Mesendoderm (in vitro differentiated cells): Measurements from ENCODE around the gene PMS2.
"Not testable (repeated sequence)": the region's sequence is repeated elsewhere in the genome, so short reads cannot be mapped to it uniquely, and the experiment has no call there.

Experiments used
- DNase-seq: peaks from one replicate; pipeline ENCODE4 v3.0.0; 2013
- H2AK5ac ChIP-seq: 2 replicates; pipeline ENCODE4 v1.6.1; 2013; ENCODE audit warnings: low read length, inconsistent platforms
- H2BK120ac ChIP-seq: 2 replicates; pipeline ENCODE4 v1.6.1; 2013; ENCODE audit warnings: low read depth, mild to moderate bottlenecking, low read length, moderate library complexity, mixed read lengths
- H2BK15ac ChIP-seq: replicated peaks from 2 replicates; pipeline ENCODE4 v1.6.1; 2013; ENCODE audit warnings: low read depth, mild to moderate bottlenecking, moderate library complexity
- H2BK5ac ChIP-seq: 2 replicates; pipeline ENCODE4 v1.6.1; 2013; ENCODE audit warnings: low read length, inconsistent platforms
- H3K18ac ChIP-seq: 2 replicates; pipeline ENCODE4 v1.6.1; 2013; ENCODE audit warnings: mild to moderate bottlenecking, low read length, mixed read lengths
- H3K23ac ChIP-seq: one replicate; pipeline ENCODE4 v1.6.1; 2013; ENCODE audit warnings: low read length
- H3K27ac ChIP-seq: 2 replicates; pipeline ENCODE4 v1.5.1; 2013; ENCODE audit warnings: low read depth, mild to moderate bottlenecking, inconsistent platforms, low read length, moderate library complexity
- H3K27me3 ChIP-seq: 2 replicates; pipeline ENCODE4 v1.6.1; 2013; ENCODE audit warnings: low read length, control low read depth, mild to moderate bottlenecking, inconsistent platforms; ENCODE audit not compliant: insufficient read depth, poor library complexity
- H3K36me3 ChIP-seq: 2 replicates; pipeline ENCODE4 v1.6.1; 2013; ENCODE audit warnings: low read length, inconsistent platforms; ENCODE audit not compliant: control insufficient read depth, insufficient read depth
- H3K4ac ChIP-seq: one replicate; pipeline ENCODE4 v1.6.1; 2013; ENCODE audit warnings: low read depth, mild to moderate bottlenecking, low read length, moderate library complexity
- H3K4me1 ChIP-seq: 2 replicates; pipeline ENCODE4 v1.6.1; 2013; ENCODE audit warnings: low read depth, low read length, inconsistent platforms; ENCODE audit not compliant: control insufficient read depth
- H3K4me2 ChIP-seq: 2 replicates; pipeline ENCODE4 v1.6.1; 2013; ENCODE audit warnings: low read length
- H3K4me3 ChIP-seq: 2 replicates; pipeline ENCODE4 v1.5.1; 2013; ENCODE audit warnings: mild to moderate bottlenecking, low read length
- H3K56ac ChIP-seq: one replicate; pipeline ENCODE4 v1.6.1; 2013; ENCODE audit warnings: low read length
- H3K79me1 ChIP-seq: 2 replicates; pipeline ENCODE4 v1.6.1; 2013; ENCODE audit warnings: low read length, inconsistent platforms
- H3K79me2 ChIP-seq: 2 replicates; pipeline ENCODE4 v1.6.1; 2013; ENCODE audit warnings: mild to moderate bottlenecking, low read length; ENCODE audit not compliant: control insufficient read depth, insufficient read depth
- H3K9ac ChIP-seq: 2 replicates; pipeline ENCODE4 v1.6.1; 2013; ENCODE audit warnings: low read length, inconsistent platforms
- H4K5ac ChIP-seq: one replicate; pipeline ENCODE4 v1.6.1; 2013; ENCODE audit warnings: low read length
- H4K8ac ChIP-seq: one replicate; pipeline ENCODE4 v1.6.1; 2013; ENCODE audit warnings: low read depth, mild to moderate bottlenecking, control low read depth, low read length, moderate library complexity
- WGBS: extraction: QIAGEN DNeasy Blood & Tissue Kit; methylation state at CpG from one replicate; pipeline ENCODE4 v1.1.7; 2013; ENCODE audit warnings: low lambda C conversion rate, missing lambda C conversion rate; ENCODE audit not compliant: insufficient coverage; ENCODE audit errors: extremely low coverage; 5-methylcytosine and 5-hydroxymethylcytosine counted together

Gene PMS2

GRCh38 chr7:5987061-5987460 is 21.8 kb downstream of the PMS2 start:
- H3K9ac ChIP-seq, H3K36me3 ChIP-seq: not testable (repeated sequence)
- WGBS, result no CpG with 5 or more reads among the region's 15 CpGs

GRCh38 chr7:5979680-5980314 is 29.1 kb downstream of the PMS2 start:
- not testable (repeated sequence) for H2BK120ac ChIP-seq, H2BK15ac ChIP-seq, H3K27ac ChIP-seq, H3K27me3 ChIP-seq, H3K56ac ChIP-seq, H4K8ac ChIP-seq, H2AK5ac ChIP-seq, H3K4me2 ChIP-seq, H3K9ac ChIP-seq, H3K79me1 ChIP-seq, H3K79me2 ChIP-seq, H3K4me3 ChIP-seq, H3K23ac ChIP-seq, H2BK5ac ChIP-seq, DNase-seq, H3K4ac ChIP-seq, H4K5ac ChIP-seq, H3K36me3 ChIP-seq, H3K18ac ChIP-seq, H3K4me1 ChIP-seq
- no CpG with 5 or more reads among the region's 12 CpGs for WGBS

More at GRCh38 chr7:5987061-5987460, 21.8 kb downstream of the PMS2 start:
- H3K4me1 ChIP-seq, H4K5ac ChIP-seq, DNase-seq, H3K27ac ChIP-seq, H2BK5ac ChIP-seq, H3K23ac ChIP-seq, H2BK120ac ChIP-seq, H3K4ac ChIP-seq, H3K27me3 ChIP-seq, H4K8ac ChIP-seq, H3K18ac ChIP-seq, H2BK15ac ChIP-seq, H3K56ac ChIP-seq, H3K4me3 ChIP-seq, H3K79me1 ChIP-seq, H3K79me2 ChIP-seq, H2AK5ac ChIP-seq, H3K4me2 ChIP-seq: not testable (repeated sequence)

GRCh38 chr7:5973580-5973979 is 35.3 kb downstream of the PMS2 start:
- not testable (repeated sequence) for H3K9ac ChIP-seq, H2BK15ac ChIP-seq, H2BK120ac ChIP-seq, H3K79me1 ChIP-seq, H3K4ac ChIP-seq, H3K18ac ChIP-seq, H3K56ac ChIP-seq, H2AK5ac ChIP-seq, H3K4me3 ChIP-seq, H4K5ac ChIP-seq, H2BK5ac ChIP-seq, H3K27ac ChIP-seq, H4K8ac ChIP-seq, H3K4me1 ChIP-seq, H3K36me3 ChIP-seq, H3K79me2 ChIP-seq, H3K4me2 ChIP-seq, DNase-seq, H3K23ac ChIP-seq, H3K27me3 ChIP-seq
- no CpG with 5 or more reads among the region's 8 CpGs for WGBS

GRCh38 chr7:5970347-5970911 is 38.4 kb downstream of the PMS2 start, which contains the start of gene RSPH10B:
Gene RSPH10B (minus strand): TSS chr7:5970689. CDS start chr7:5967116, 3,573 bp downstream.
- H3K36me3 ChIP-seq, H3K56ac ChIP-seq, H3K27ac ChIP-seq, H2BK15ac ChIP-seq, H3K4me1 ChIP-seq, H3K27me3 ChIP-seq, H3K79me2 ChIP-seq, H3K79me1 ChIP-seq, H3K4ac ChIP-seq, H3K4me2 ChIP-seq, H3K9ac ChIP-seq, H2BK5ac ChIP-seq, H2AK5ac ChIP-seq, H2BK120ac ChIP-seq, H3K4me3 ChIP-seq, H3K23ac ChIP-seq, H4K8ac ChIP-seq, H4K5ac ChIP-seq, H3K18ac ChIP-seq: not testable (repeated sequence)
- peak; percentile 3 for DNase-seq
- WGBS, result no CpG with 5 or more reads among the region's 43 CpGs

- H2BK5ac ChIP-seq, H3K18ac ChIP-seq, H3K4me1 ChIP-seq, H3K79me1 ChIP-seq, H2AK5ac ChIP-seq, H3K4ac ChIP-seq, H3K27me3 ChIP-seq, H4K8ac ChIP-seq, H3K4me2 ChIP-seq, DNase-seq, H2BK15ac ChIP-seq, H3K79me2 ChIP-seq, H3K27ac ChIP-seq, H3K56ac ChIP-seq, H3K9ac ChIP-seq, H3K4me3 ChIP-seq, H2BK120ac ChIP-seq, H3K36me3 ChIP-seq, H3K23ac ChIP-seq, H4K5ac ChIP-seq: not testable (repeated sequence)
- WGBS, result no CpG with 5 or more reads among the region's 7 CpGs
Observed at GRCh38 chr7:5963810-5964209, 45.0 kb downstream of the PMS2 start.

GRCh38 chr7:5963205-5963604 is 45.6 kb downstream of the PMS2 start:
- not testable (repeated sequence) for H3K56ac ChIP-seq, H3K79me1 ChIP-seq, H3K4ac ChIP-seq, H3K79me2 ChIP-seq, H4K5ac ChIP-seq, DNase-seq, H3K23ac ChIP-seq, H3K18ac ChIP-seq, H3K27me3 ChIP-seq, H4K8ac ChIP-seq, H3K4me3 ChIP-seq, H3K36me3 ChIP-seq, H2BK5ac ChIP-seq, H2BK120ac ChIP-seq, H2AK5ac ChIP-seq, H3K4me1 ChIP-seq, H2BK15ac ChIP-seq, H3K9ac ChIP-seq, H3K4me2 ChIP-seq, H3K27ac ChIP-seq
- no CpG with 5 or more reads among the region's 13 CpGs for WGBS
